T follicular helper cell (primary cell): ENCODE results near the gene AP5Z1.

ENCODE experiments used
- DNase-seq: peaks from one replicate; pipeline ENCODE4 v3.0.0-alpha.2; 2020; ENCODE audit warnings: low read depth

The AP5Z1 gene

GRCh38 chr7:4766666-4767519 lies 8.5 kb upstream of the AP5Z1 start:
- no peak for DNase-seq

- no peak for DNase-seq
Observed at GRCh38 chr7:4768597-4769569, 6.5 kb upstream of the AP5Z1 start.

DNA sequence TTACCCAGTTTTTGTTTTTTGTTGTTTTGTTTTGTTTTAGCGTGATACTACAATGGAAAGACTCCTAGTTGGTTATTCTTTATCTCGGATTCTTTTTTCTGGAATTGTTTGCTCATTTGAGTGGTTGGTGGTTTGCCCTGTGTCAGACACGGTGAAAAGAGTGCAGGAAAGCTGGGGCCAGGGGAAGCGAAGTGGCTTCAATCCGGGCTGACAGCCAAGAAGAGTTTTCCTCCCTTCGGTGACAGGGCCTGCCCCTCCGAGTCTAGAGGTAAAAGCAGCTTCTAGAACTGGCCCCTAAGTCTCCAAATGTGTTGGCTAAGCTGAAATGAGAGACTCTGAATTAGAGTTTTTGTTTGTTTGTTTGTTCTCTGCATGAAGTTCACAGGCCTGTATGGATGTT lies 5.7 kb upstream of the AP5Z1 start:
- DNase-seq, result no peak

DNA sequence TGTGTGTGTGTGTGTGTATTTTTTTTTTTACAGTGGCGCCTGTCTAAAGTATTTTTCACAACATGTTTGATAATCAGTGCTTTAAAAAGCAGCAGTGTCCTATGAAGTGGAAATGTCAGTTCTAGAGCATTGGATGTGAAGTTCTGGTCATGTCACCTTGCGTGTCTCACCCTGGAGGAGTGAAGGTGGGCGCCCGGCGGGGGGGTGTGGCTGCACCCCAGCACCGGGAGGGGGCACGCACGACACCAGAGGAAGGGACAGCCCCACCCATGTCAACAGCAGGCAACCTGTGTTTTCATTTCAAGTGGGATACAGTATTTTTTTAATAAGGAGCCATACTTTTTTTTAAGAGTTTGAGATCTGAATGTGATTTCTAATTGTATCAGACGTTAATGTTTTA lies 4.5 kb upstream of the AP5Z1 start:
- no peak for DNase-seq

DNA sequence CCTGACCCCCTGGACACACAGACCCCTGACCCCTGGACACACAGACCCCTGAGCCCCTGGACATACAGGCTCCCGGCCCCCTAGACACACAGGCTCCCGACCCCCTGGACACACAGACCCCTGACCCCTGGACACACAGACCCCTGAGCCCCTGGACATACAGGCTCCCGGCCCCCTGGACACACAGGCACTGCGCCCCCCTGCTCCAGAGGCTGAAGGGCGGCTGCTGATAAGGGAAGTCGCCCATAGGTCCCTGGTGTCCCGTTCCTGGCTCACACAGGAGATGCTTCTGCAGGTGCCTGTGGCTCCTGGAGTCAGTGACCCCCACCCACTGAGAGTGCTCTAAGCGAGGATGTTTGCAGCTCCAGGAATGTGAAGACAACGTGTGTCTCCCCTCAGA lies 3.7 kb upstream of the AP5Z1 start:
- DNase-seq, result no peak

- no peak for DNase-seq
Observed at GRCh38 chr7:4772306-4772705, 3.1 kb upstream of the AP5Z1 start.

DNA sequence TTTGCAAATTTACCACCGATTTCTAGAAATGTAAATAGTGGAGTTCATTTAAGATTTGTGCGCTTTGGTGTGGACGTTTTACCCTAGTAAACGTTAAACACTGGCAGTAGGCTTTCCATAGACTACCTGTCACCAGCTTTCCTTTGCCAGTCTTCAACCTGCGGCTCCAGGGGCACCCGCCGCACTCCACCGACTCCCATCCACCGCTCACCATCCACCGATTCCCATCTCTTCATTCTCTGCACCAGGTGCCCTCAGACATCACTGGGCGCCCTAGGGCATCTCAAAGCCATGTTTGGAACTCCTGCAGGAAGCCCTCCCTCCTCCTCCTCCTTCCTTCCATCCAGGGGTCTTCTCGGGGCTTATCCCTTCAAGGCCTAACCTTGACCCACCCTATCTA lies 1.4 kb upstream of the AP5Z1 start:
- no peak for DNase-seq

DNA sequence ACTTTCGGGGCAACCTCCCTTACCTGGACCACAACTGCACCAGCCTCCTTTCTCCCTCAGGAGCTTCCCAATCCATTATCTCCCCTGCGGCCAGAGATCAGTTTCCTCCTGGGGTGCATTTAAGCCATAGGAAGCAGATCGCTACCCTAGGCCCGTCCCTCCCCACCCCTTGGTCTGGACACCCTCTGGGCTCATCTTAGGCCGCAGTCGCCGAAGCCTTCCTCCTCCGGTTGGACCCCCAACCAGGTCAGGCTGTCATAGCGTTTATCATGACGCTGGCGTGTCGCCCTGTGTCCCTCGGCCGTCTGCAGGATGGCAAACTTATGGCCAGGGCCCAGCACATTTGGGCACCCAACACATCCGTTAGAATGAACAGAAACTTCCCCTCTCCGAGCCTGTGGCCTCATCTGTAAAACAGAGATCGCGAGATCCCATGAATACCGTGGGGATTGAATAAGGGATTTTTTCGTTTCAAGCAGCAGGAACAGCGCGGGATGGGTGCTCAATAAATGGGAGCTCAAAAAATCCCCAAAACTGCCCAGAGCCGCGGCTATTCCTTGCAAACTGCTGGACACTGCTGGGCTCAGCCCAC lies 669 bp upstream of the AP5Z1 start:
- no peak for DNase-seq

- peak; percentile 36 for DNase-seq
Observed at GRCh38 chr7:4775848-4776623, 613 bp downstream of the AP5Z1 start.

GRCh38 chr7:4779118-4779517 lies 3.7 kb downstream of the AP5Z1 start:
- DNase-seq, result no peak

- no peak for DNase-seq
Observed at GRCh38 chr7:4781366-4782069, 6.1 kb downstream of the AP5Z1 start.

DNA sequence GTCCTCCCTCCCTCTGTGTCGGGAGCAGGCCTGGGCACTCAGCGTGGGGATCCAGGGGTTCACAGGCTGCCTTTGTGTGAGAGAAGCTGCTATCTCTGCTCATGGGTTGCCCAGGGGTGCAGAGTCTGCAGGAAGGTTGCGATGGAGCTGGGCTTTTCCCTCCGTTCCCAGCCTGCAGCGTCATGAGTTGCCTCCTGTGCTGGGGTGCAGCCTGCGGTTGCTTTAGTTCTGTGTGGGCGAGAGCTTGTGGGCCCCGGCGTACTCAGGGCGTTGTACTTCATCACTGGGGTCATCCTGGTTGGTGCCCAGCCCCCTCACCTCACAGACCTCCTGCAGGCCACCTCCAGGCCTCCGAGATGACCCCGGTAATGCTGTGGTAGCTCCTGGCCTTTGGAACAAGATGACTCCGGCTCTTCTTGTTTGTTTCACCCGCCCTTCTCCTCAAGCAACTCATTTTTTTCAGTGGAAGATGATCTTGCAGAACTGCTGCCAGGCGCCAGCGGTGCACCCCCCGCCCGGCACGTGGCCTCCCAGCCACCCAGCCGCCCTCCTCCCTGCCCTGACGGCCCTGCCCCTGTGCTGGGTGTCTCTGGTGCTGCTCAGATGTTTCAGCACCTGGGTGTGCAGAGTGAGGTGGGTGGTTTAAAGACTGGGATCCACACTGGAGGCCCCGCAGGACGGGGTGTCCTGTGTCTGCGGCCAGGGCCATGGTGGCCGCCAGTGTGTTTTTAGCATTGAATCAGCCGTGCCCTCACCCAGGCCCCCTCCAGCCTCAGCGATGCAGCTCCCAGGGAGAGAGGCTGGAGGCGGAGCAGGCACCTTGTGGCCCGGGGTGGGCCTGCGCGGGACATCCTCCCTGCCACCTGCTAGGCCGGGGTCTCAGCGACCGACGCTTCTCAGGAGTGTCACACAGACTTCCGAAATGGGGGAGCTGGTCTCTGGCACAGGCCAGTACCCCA lies 7.2 kb downstream of the AP5Z1 start:
- DNase-seq, result no peak

DNA sequence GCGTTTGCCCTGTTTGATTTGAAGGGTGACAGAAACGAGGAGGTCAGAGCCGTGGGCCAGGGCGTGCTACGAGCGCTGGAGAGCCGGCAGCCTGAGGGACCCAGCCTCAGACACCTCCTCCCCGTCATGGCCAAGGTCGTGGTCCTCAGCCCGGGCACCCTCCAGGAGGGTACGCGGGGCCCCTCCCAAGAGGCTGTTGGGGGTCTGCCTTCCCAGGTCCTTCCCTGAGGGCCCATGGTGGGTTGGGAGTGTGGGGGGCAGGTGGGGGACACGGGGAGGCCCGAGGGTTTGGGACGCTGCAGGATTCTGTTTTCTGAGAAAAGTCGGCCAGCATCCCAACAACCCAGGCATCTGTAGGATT lies 7.8 kb downstream of the AP5Z1 start:
- DNase-seq, result no peak

DNA sequence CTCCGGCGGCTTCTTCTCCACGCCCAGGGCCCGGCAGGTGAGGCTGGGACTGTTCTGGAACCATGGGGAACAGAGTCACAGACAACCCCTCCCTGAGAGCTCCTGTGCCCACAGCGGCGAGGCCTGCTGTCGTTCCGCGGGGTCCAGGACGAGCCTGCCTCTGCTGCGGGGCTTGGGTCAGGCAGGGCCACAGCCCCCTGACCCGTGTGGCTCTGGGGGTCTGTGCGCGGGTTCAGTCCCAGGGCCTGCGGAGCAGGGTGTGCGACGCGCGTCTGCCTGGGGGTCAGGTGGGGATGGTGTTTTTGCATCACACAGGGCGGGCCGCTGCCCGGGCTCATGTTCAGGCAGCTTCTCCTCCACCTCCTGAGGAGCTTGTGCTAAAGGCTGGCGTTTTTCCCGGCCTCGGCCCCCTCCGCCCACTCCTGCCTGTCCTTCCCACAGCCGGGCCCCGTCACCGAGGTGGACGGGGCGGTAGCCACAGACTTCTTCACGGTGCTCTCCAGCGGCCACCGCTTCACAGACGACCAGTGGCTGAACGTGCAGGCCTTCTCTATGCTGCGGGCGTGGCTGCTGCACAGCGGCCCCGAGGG lies 8.4 kb downstream of the AP5Z1 start:
- DNase-seq, result no peak

GRCh38 chr7:4784799-4785198 lies 9.4 kb downstream of the AP5Z1 start:
- no peak for DNase-seq

DNA sequence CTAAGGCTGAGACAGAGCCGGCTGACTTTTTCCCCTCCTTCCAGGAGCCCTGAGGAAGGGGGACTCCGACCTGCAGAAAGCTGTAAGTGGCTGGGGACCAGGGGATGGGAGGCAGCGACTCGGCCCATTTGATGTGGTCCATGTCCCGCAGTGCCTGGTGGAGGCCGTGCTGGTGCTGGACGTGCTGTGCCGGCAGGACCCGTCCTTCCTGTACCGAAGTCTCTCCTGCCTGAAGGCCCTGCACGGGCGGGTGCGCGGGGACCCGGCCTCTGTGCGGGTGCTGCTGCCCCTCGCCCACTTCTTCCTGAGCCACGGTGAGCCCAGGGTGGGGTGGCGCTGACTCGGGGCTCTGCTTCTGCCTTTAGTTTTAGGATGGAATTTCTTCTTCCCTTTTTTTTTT lies 9.9 kb downstream of the AP5Z1 start:
- DNase-seq, result no peak

GRCh38 chr7:4786015-4786414 lies 10.6 kb downstream of the AP5Z1 start:
- no peak for DNase-seq

- no peak for DNase-seq
Observed at GRCh38 chr7:4787541-4787940, 12.1 kb downstream of the AP5Z1 start.

GRCh38 chr7:4787947-4788626 lies 12.7 kb downstream of the AP5Z1 start:
- no peak for DNase-seq
